ENCODE data around the gene PTPRA. TPM values are rescaled to one million over a fixed set of nuclear protein-coding genes. Genes with fewer than 3 reads are reported as not detected.
"Not testable (repeated sequence)": the region's sequence is repeated elsewhere in the genome, so short reads cannot be mapped to it uniquely, and the experiment has no call there.

Gene PTPRA
- total and polyA plus RNA-seq, 11 donors, result 6.1 to 43.4 (median 24.9) TPM

GRCh38 chr20:3071610-3072529, 198.6 kb downstream of the PTPRA start, which contains the start of gene OXT:
Gene OXT, plus strand, starts transcription at chr20:3071620. Its CDS starts 36 bp downstream, at chr20:3071656.
- H3K36me3 ChIP-seq, result no peaks in the 10 kb centered on the region
- intact Hi-C loops (cut with DNase I), result no loop called here
- 9 to 27% (median 15%) methylated on average over 35 to 95 of the region's 95 CpGs for WGBS, 4 donors
- ATAC-seq, result peak in 3 of 4 donors; percentile 72 to 90 (median 79)
- peak; percentile 40 to 80 (median 56) for DNase-seq
- TF ChIP-seq POLR2A (IDR thresholded peaks at IDR 0.05) (no peak), CTCF (IDR thresholded peaks at IDR 0.05) (no peak)
- H3K27me3 ChIP-seq, result peaks cover 0 to 25% (median 15%) of the 10 kb centered on the region in 9 donors
- peak within 1 kb of the TSS; percentile 15 to 74 (median 56) for H3K4me3 ChIP-seq
- H3K27ac ChIP-seq, result peak within 1 kb of the TSS in 1 of 12 donors; percentile 0
- H3K4me1 ChIP-seq, result peaks cover 0 to 13% (median 5%) of the 10 kb centered on the region in 12 donors
- no peaks in the 10 kb centered on the region for H3K9me3 ChIP-seq

- WGBS, 4 donors, result 71 to 83% (median 78%) methylated on average over 22 of the region's 22 CpGs
- Histone ChIP-seq H3K9me3 (no peaks in the 10 kb centered on the region), H3K27me3 (peaks cover 0 to 25% (median 15%) of the 10 kb centered on the region in 9 donors), H3K36me3 (no peaks in the 10 kb centered on the region), H3K4me1 (peaks cover 0 to 13% (median 5%) of the 10 kb centered on the region in 12 donors), H3K4me3 (peak overlapping the region in 9 of 12 donors; percentile 42 to 74 (median 61)), H3K27ac (no peak overlapping the region)
- no peak for TF ChIP-seq POLR2A (IDR thresholded peaks at IDR 0.05)
- TF ChIP-seq CTCF (IDR thresholded peaks at IDR 0.05), result no peak
- ATAC-seq (no peak), DNase-seq (no peak)
- intact Hi-C loops (cut with DNase I), result no loop called here
Measured at GRCh38 chr20:3072530-3073250, 199.4 kb downstream of the PTPRA start.

GRCh38 chr20:3073251-3073643, 200.0 kb downstream of the PTPRA start:
- DNase-seq, ATAC-seq: not testable (repeated sequence)
- peaks cover 0 to 25% (median 15%) of the 10 kb centered on the region in 9 donors for H3K27me3 ChIP-seq

GRCh38 chr20:3074812-3075211, 201.5 kb downstream of the PTPRA start:
- Histone ChIP-seq H3K27ac (no peak overlapping the region), H3K4me1 (peaks cover 0 to 13% (median 5%) of the 10 kb centered on the region in 12 donors), H3K4me3 (no peak overlapping the region), H3K9me3 (no peaks in the 10 kb centered on the region), H3K27me3 (peaks cover 0 to 33% (median 15%) of the 10 kb centered on the region in 9 donors), H3K36me3 (no peaks in the 10 kb centered on the region)
- intact Hi-C loops (cut with DNase I), result no loop called here
- 70 to 87% (median 79%) methylated on average over 6 of the region's 6 CpGs for WGBS, 4 donors
- no peak for TF ChIP-seq POLR2A (IDR thresholded peaks at IDR 0.05)
- TF ChIP-seq CTCF (IDR thresholded peaks at IDR 0.05), result no peak
- ATAC-seq (no peak), DNase-seq (no peak)

More at GRCh38 chr20:3073251-3073643, 200.0 kb downstream of the PTPRA start:
- H3K4me3 ChIP-seq; H3K9me3 ChIP-seq; H3K36me3 ChIP-seq; intact Hi-C loops (cut with DNase I); H3K27ac ChIP-seq: not testable (repeated sequence)
- H3K4me1 ChIP-seq, result peaks cover 0 to 13% (median 5%) of the 10 kb centered on the region in 12 donors
- 89 to 97% (median 92%) methylated on average over 8 of the region's 8 CpGs for WGBS, 4 donors

GRCh38 chr20:3075315-3075714, 202.0 kb downstream of the PTPRA start:
- intact Hi-C loops (cut with DNase I); ATAC-seq; H3K27ac ChIP-seq; H3K36me3 ChIP-seq; H3K4me3 ChIP-seq; H3K9me3 ChIP-seq; DNase-seq: not testable (repeated sequence)
- Histone ChIP-seq H3K27me3 (peaks cover 0 to 36% (median 15%) of the 10 kb centered on the region in 9 donors), H3K4me1 (peaks cover 0 to 13% (median 5%) of the 10 kb centered on the region in 12 donors)
- WGBS, 4 donors, result 83 to 91% (median 86%) methylated on average over 6 of the region's 6 CpGs

All from heart left ventricle (tissue), 16 donors.